AML-193 (cell line): Measurements from ENCODE around the gene KDM1B.
"Not testable (repeated sequence)": the region's sequence is repeated elsewhere in the genome, so short reads cannot be mapped to it uniquely, and the experiment has no call there.

Source experiments
- DNase-seq, 2 experiments: peaks; one replicate each; lab custom pipeline; 2025; lab: John Stamatoyannopoulos, UW

The KDM1B gene

GRCh38 chr6:18155150-18155863, at the start of gene KDM1B:
TSS of gene KDM1B (plus strand) at chr6:18155422. CDS start at chr6:18159896, 4,474 bp downstream.
- DNase-seq = peak; percentile 98

GRCh38 chr6:18107061-18107460, 48.2 kb upstream of the KDM1B start:
- DNase-seq = no peak

DNA sequence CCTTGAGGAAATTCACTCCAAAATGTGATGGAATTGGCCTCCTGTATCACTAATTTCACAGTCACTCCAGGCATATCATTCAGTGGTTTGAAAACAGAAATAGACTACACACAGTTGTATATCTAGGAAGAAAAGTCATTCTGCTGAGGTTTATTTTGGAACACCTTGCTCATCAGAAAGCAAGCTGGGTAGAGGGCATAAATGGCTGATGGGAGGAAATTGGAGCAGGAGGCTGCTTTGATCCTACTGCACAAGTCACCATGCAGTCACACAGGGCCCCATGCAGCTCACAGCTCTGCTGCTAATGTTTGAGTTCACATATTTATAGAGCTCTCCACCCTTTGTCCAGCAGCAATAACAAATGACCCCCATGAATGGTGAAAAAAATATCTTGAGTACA, 45.1 kb upstream of the KDM1B start:
- no peak for DNase-seq

DNA sequence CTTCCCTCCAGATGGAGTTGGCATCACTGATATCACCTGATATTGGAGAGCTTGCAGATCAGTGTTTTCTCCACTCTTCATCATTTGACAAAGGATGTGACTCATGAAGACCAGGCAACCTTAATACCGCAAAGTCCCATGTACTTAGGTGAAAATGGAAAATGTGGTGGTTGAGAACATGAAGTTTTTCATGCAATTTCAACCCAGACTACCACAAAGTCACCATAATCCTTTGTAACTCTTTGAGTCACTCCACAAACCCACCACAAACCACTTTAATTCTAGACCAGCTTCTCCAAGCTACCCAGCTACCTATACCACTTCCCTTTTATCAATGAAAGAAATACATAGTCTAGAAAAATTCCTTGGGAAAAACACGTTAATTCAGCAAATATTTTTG, 39.9 kb upstream of the KDM1B start:
- DNase-seq = no peak

DNA sequence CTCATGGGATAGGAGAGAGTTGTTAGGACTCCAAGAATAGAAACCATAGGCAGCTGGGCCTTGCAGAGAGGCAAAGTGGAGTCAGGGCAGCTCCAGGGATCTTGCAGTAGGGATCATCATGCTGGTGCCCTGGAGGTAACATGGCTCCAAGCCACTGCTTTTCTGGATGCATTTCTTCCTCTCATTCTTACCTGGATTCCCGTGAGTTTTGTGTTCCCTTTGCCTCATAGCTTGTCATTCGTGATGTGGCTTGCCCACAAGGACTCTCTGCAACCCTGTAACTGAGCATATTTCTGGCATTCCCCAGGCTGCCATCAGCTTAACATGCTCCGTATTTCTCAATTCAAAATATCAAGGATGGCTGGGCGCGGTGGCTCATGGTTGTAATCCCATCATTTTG, 38.1 kb upstream of the KDM1B start:
- no peak for DNase-seq

DNA sequence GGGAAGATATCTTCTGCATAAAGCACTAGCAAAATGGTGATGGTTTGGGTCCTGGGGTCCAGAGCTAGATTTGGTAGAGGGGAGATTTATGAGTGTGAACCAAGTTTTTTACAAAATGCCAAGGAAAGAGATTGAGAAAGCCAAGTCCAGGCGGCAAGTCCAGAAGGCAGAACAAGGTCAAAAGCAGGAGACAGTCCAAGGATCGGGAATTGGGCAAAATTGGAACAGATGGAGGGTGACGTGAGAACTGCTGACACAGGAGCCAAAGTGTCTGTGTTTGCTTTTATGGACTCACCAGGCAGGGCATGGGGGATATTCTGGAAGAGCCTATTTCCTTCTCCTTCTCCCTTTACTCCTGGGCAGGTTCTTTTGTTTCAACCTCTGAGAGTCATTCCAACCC, 36.9 kb upstream of the KDM1B start:
- no peak for DNase-seq

DNA sequence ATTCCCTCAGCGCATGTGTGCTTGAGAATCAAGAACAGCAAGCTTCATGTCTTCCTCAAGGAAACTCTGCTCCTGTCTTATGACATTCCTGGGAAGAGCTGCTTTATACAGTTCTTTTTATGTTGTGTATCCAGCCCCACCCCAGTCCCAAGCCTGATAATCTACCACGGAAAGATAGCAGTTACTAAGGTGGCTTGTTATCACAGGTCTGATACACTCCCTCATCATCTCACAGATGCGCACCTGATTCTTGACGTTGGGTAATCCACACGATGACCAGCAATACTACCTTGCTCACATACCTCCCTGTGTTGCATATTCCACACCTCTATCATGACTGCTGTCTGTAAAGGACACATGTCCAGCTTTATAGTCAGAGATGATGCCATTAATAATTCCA, 36.0 kb upstream of the KDM1B start:
- no peak for DNase-seq

- no peak for DNase-seq
Measured at GRCh38 chr6:18121580-18122127, 33.6 kb upstream of the KDM1B start.

DNA sequence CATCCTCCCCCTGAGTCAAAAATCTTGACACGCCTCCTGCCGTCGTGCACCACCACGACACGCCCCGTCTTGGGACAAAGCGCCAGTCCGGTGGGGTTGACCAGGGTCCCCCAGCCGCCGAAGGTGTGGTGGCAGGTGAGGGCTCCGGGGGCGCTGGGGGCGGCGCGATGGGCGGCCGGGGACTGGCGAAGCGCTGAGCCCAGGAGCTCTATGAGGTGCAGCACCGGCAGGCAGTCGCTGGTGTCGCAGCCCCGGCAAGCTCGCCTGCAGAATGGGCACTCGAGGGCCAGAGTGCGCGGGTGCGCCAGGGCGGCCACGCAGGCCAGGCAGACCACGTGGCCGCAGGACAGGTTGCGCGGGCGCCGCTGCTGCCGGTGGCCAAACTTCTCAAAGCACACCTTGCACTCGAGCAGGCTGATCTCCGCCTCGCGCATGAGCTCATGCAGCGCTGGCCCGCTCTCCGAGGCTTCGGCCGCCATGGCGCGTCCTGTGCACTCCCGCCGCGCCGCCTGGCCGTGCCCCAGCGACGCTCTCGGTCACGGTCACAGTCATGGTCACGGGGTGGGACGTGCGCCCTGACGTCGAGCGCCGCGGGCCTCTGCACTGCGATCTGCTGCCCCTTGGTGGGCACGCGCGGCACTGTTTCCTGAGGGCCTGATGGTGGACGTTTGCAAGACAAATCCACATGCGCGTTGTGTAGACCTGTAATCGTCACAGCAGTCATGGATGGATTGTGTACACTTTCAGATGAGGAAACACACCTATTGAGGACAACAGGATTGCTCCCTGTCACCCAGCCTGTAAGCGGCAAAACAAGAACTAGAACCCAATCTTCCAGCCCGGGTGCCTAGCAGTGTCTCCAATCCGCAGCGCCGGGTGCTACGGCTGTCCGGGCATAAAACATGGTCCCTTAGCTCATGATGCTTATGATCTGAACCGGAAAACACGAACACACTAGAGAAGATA, 32.8 kb upstream of the KDM1B start, which contains the start of gene NHLRC1:
Gene NHLRC1, minus strand, starts transcription at position 550 of the 966 bp plus-strand sequence. Its CDS starts 71 bp downstream, at position 479.
- DNase-seq = no peak

- DNase-seq = no peak
Measured at GRCh38 chr6:18126121-18126520, 29.1 kb upstream of the KDM1B start.

DNA sequence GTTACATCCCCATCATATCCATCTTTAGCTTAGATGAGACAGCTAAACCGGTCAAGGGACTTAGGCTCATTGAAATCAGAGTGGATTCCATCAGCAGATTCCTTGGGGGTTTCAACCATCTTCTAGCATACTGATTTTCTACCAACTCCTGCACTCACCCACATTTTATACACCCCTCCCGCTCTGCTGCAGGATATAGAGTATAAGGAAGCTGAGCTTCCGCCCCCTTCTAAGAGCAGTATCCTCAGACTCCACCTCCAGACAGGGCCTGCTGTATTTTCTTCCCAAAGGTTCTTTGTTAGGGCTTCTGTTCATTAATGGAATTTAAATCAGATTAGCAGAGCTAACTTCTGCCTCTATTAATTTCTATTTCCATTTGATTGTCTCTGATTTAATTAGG, 22.9 kb upstream of the KDM1B start:
- DNase-seq = no peak

GRCh38 chr6:18135171-18135570, 20.1 kb upstream of the KDM1B start:
- DNase-seq = no peak

GRCh38 chr6:18136260-18136659, 19.0 kb upstream of the KDM1B start:
- no peak for DNase-seq

DNA sequence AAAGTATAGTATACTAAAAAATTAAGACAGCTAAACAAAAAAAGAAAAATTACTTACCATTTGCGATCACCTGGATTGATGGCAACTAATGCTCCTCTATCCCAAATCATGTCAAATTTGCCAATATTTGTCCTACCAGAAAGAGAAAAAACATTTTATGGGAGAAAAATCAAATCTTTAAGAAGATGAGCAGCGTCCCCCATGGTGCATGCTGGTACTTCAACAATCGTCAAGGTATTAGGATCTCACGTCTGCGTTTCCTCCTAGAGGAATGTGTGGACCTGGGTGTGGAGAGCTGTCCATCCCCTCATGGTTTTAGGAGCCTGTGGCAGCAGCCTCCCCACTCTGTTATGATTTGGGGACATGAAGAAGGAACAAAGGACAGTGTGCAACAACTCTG, 16.3 kb upstream of the KDM1B start:
- DNase-seq = no peak

DNA sequence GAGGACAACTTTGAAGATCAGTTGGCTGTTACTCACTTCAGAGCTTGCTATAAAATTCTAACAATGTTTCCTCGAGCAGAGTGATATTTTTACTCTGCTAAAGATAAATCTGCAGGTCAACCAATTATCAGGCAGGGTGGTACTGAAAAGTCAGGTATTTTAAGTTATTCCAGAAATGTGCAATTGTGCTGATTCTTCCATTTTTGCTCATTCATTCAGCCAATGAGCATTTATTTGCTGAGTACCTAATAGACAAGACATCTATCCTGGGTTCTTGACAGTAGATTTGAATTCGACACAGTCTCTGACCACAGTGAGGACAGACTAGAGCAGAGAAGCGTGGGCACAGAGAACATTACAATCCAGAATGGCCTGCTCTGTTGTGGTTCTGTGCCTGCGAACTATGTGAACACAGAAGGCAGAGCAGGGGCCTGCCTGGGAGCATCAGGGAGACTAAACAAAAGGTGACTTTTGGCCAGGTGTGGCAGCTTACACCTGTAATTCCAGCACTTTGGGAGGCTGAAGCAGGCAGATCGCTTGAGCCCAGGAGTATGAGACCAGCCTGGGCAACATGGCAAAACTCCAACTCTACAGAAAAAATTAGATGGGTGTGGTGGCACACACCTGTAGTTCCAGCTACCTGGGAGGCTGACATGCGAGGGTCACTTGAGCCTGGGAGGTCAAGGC, 15.1 kb upstream of the KDM1B start:
- DNase-seq = no peak

DNA sequence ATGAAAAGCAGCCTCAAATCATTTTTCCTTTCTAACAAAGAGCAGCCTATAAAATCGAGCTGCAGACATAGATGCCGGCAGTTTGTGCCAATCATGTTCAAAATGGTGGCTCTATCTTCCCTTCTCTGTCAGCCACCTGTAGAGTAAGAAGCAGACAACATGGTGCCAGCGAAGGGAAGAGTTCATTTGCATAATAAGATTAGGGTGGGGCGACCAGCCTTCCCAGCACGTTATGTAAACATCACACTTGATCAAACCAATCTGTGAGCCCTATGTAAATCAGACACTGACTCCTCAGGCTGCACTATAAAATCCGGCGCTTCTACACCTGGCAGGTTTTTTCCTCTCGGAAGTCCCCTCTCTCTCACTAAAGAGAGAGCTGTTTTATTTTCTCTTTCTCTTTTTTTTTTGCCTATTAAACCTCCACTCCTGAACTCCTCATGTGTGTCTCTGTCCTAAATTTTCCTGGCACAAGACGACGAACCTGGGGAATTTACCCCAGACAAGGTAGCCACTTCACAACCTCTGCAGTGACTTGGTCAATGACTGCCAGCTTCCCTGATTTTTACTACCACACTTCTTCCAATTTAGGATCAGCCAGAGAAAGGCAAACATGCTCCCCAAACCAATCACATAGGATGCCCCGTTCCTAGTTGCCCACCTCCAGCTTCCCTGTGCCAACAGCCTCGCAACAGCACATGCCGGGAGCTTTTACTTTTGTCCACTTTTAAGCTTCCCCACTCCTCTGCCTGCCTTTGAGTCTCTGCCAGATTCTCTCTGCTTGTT, 13.2 kb upstream of the KDM1B start:
- no peak for DNase-seq

- no peak for DNase-seq
Measured at GRCh38 chr6:18142591-18142861, 12.7 kb upstream of the KDM1B start.

- no peak for DNase-seq
Measured at GRCh38 chr6:18147160-18147559, 8.1 kb upstream of the KDM1B start.

DNA sequence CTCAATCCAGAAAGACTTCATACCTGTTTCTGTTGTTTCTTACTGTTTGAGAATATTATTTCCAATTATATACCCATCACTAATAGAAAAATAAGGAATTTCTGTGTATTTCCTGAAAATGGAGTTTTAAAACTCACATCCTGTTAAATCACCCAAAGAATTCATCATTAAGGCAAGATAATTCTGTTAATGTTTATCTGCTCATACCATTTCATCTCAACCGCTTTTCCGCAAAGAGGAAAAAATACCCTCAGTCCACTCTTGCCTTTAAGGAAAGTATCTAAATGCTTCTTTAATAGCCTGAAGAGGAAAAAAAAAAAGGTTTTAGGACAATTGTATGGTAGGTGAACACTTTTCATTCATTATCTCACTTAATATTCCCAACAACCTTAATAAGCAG, 7.6 kb upstream of the KDM1B start:
- DNase-seq = no peak

GRCh38 chr6:18148304-18149025, 6.8 kb upstream of the KDM1B start:
- no peak for DNase-seq

DNA sequence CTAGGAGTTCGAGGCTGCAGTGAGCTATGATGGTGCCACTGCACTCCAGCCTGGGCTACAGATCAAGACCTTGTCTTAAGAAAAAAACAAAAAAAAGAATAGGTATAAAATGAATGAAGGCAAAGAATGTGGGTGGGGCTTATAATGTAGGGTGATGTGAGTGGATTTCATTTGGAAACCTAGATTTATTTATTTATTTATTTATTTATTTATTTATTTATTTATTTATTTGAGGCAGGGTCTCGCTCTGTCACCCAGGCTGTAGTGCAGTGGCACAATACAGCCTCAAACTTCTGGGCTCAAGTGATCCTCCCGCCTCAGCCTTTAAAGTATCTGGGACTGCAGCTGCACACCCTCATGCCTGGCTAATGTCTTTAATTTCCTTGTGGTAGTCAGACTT, 3.8 kb upstream of the KDM1B start:
- not testable (repeated sequence) for DNase-seq
